ENCODE results near the gene ULK4.
A peak's percentile ranks its signal among the peaks of the same experiment; 100 is the strongest.
"Not testable (repeated sequence)": the region's sequence is repeated elsewhere in the genome, so short reads cannot be mapped to it uniquely, and the experiment has no call there.

ULK4 gene

DNA sequence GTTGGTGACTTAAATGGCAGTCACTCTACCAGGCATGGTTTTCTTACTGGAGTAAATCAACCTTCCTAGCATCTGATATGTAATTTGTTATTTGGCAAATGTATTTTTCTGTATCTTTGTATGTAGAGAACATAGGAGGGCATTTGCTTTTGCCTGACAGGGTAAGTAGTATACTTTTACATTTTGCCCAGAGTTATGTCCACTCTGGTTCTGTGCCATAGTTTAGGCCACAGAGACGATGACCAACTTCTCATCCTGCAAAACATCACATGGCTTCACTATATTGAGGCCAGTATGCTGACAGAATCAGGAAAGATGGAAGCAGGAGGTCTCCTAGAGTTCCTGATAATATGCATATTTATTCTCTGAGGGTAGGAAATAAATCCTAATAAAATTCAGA lies 23.1 kb upstream of the ULK4 start:
- H3K4me3 ChIP-seq (replicated peaks; ENCODE audit: low read depth, low read length): no peak overlapping the region
- DNase-seq (ENCODE audit: low read depth): no peak
- TF ChIP-seq, protein P1, sequence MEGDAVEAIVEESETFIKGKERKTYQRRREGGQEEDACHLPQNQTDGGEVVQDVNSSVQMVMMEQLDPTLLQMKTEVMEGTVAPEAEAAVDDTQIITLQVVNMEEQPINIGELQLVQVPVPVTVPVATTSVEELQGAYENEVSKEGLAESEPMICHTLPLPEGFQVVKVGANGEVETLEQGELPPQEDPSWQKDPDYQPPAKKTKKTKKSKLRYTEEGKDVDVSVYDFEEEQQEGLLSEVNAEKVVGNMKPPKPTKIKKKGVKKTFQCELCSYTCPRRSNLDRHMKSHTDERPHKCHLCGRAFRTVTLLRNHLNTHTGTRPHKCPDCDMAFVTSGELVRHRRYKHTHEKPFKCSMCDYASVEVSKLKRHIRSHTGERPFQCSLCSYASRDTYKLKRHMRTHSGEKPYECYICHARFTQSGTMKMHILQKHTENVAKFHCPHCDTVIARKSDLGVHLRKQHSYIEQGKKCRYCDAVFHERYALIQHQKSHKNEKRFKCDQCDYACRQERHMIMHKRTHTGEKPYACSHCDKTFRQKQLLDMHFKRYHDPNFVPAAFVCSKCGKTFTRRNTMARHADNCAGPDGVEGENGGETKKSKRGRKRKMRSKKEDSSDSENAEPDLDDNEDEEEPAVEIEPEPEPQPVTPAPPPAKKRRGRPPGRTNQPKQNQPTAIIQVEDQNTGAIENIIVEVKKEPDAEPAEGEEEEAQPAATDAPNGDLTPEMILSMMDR (IDR thresholded peaks at IDR 0.05; ENCODE audit: low read length, missing control alignments): no peak

DNA sequence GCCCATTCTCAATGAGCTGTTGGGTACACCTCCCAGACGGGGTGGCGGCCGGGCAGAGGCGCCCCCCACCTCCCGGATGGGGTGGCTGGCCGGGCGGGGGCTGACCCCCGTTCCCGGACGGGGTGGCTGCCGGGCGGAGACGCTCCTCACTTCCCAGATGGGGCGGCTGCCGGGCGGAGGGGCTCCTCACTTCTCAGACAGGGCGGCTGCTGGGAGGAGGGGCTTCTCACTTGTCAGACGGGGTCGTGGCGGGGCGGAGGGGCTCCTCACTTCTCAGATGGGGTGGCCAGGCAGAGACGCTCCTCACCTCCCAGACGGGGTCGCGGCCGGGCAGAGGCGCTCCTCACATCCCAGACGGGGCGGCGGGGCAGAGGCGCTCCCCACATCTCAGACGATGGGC lies 21.2 kb upstream of the ULK4 start:
- not testable (repeated sequence) for DNase-seq (ENCODE audit: low read depth); H3K4me3 ChIP-seq (replicated peaks; ENCODE audit: low read depth, low read length)

DNA sequence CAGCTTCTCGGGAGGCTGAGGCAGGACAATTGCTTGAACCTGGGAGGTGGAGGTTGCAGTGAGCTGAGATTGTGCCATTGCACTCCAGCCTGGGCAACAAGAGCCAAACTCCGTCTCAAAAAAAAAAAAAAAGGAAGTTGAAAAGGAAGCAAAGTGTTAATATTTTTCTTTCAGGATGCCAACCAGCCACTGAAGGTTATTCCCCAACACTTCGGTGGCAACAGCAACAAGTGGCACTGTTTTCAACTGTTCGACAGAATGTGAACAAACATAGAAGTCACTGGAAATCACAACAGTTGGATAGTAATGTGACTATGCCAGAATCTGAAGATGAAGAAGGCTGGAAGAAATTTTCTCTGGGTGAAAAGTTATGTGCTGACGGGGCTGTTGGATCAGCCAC lies 15.5 kb upstream of the ULK4 start:
- DNase-seq (ENCODE audit: low read depth); H3K4me3 ChIP-seq (replicated peaks; ENCODE audit: low read depth, low read length): not testable (repeated sequence)

DNA sequence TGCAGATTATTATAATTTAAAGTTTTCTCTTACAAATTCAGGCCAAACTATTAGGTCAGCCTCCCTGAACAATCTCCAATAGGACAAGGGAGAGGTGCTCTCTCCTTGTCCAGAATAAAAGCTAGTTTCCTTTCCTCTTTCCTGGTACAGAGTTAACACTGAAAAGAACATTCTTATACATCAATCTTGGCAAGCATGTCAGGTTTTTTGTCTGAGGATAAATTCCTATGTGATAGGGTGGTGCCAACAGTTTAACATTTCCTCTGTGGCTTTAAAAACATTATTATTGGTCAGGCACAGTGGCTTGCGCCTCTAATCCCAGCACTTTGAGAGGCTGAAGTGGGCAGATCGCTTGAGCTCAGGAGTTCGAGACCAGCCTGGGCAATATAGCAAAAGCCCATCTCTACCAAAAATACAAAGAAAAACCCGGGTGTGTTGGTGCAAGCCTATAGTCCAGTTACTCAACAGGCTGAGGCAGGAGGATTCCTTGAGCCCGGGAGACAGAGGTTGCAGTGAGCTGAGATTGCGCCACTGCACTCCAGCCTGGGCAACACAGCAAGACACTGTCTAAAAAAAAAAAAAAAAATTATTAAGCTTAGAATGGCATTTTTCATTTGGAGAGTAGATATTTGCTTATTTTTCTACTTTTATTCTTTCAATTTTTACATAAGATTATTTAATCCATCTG lies 13.7 kb upstream of the ULK4 start:
- peak; percentile 78 for DNase-seq (ENCODE audit: low read depth)
- no peak overlapping the region for H3K4me3 ChIP-seq (replicated peaks; ENCODE audit: low read depth, low read length)
- TF ChIP-seq, protein P1 (IDR thresholded peaks at IDR 0.05; ENCODE audit: low read length, missing control alignments): no peak

DNA sequence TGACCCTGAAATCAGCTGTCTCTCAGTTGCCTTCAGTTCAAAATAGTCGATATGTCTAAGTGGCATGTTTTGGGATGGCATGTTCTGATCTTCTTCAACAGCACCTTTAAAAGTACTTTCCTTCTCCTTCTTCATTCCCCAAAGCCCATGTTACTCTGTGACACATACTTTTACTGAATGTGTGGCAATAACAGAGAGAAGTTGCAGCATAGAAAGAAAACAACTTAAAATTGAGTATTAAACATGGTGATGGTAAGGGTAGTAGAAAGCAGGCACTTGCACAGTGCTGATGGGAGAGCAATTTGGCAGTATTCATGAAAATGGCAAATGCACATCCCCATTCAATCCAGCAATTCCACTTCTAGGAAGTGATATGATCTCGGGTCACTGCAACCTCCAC lies 12.3 kb upstream of the ULK4 start:
- TF ChIP-seq, protein P1 (IDR thresholded peaks at IDR 0.05; ENCODE audit: low read length, missing control alignments): no peak
- peak; percentile 25 for DNase-seq (ENCODE audit: low read depth)
- no peak overlapping the region for H3K4me3 ChIP-seq (replicated peaks; ENCODE audit: low read depth, low read length)

DNA sequence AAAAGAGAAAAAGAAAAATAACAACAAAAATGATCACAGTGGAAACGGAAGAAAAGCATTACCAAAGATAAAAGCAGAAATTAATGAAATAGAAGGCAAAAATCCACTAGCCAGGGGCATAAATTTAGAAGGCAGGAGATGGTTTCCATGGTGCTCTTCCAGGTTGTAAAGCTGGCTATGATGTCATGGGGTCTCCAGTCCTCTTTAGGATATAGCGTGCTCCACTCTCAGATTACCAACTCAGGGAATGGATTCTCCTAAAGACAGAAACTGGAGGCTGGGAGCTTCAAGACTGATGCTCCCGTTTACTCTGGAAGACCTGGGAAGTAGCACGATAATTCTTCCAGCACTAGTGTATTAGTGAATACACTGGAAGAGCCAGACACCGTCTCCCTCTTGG lies 10.9 kb upstream of the ULK4 start:
- H3K4me3 ChIP-seq (replicated peaks; ENCODE audit: low read depth, low read length): no peak overlapping the region
- DNase-seq (ENCODE audit: low read depth): no peak
- TF ChIP-seq, protein P1 (IDR thresholded peaks at IDR 0.05; ENCODE audit: low read length, missing control alignments): no peak

DNA sequence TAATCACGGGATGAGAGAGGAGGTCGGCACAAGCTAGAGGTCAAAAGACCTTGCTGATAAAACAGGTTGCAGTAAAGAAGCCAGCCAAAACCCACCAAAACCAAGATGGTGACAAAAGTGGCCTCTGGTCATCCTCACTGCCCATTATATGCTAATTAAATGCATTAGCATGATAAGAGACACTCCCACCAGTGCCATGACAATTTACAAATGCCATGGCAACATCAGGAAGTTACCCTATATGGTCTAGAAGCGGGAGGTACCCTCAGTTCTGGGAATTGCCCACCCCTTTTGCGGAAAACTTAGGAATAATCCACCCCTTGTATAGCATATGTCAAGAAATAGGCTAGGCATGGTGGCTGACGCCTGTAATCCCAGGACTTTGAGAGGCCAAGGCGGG lies 4.3 kb upstream of the ULK4 start:
- DNase-seq (ENCODE audit: low read depth): no peak
- TF ChIP-seq, protein P1 (IDR thresholded peaks at IDR 0.05; ENCODE audit: low read length, missing control alignments): no peak
- H3K4me3 ChIP-seq (replicated peaks; ENCODE audit: low read depth, low read length): no peak overlapping the region

DNA sequence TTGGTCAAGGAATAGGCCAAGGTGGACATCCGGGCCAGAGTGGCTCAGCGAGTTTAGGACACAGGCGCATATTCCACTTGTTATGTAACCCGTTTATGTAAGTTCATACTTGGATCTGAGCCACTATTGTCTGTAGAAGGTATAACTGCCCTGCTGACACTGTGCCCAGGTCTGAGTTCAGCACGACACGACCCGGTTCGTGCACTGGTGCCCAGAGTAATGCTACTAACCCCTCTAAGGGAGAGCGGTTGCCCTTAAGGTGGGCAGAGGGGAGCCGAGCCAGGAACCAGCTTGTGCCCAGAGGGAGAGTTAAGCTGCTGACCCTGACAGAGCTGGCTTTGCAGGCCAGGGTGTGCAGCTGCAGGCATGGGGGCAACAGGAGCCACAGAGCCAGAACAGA lies 1.9 kb upstream of the ULK4 start:
- TF ChIP-seq, protein P1 (IDR thresholded peaks at IDR 0.05; ENCODE audit: low read length, missing control alignments): no peak
- no peak overlapping the region for H3K4me3 ChIP-seq (replicated peaks; ENCODE audit: low read depth, low read length)
- no peak for DNase-seq (ENCODE audit: low read depth)
